GM23338 (cell line): ENCODE results near the gene CNPPD1. TPM values are rescaled to one million over a fixed set of nuclear protein-coding genes. Genes with fewer than 3 reads are reported as not detected.

Experiments
- ATAC-seq: fragments of 200-7000 bp; cut with Tn5 transposase; 3 replicates; pipeline ENCODE4 v1.9.1; 2020
- DNase-seq: peaks from one replicate; pipeline ENCODE4 v3.0.0-alpha.2; 2015; ENCODE audit warnings: low spot score
- H2AFZ ChIP-seq: fragments of 200-600 bp; sonication (generic); 2 replicates; pipeline ENCODE4 v1.8.0; 2016; ENCODE audit warnings: antibody characterized with exemption, mild to moderate bottlenecking, moderate library complexity
- H3F3A ChIP-seq: fragments of 200-600 bp; sonication (generic); replicated peaks from 2 replicates; pipeline ENCODE4 v1.8.0; 2017; ENCODE audit warnings: antibody characterized with exemption, mixed run types, low read depth
- H3K27ac ChIP-seq: fragments of 200-600 bp; sonication (generic); 2 replicates; pipeline ENCODE4 v1.6.1; 2016; ENCODE audit warnings: low read depth
- H3K27me3 ChIP-seq: fragments of 200-600 bp; sonication (generic); 2 replicates; pipeline ENCODE4 v1.8.0; 2016; ENCODE audit warnings: mild to moderate bottlenecking, mixed run types, moderate library complexity; ENCODE audit not compliant: insufficient read depth
- H3K36me3 ChIP-seq: fragments of 200-600 bp; sonication (generic); 2 replicates; pipeline ENCODE4 v1.8.0; 2016; ENCODE audit warnings: mild to moderate bottlenecking; ENCODE audit not compliant: insufficient read depth
- H3K4me1 ChIP-seq: fragments of 200-600 bp; sonication (generic); 2 replicates; pipeline ENCODE4 v1.8.0; 2016; ENCODE audit warnings: mild to moderate bottlenecking, moderate library complexity; ENCODE audit not compliant: insufficient read depth
- H3K4me2 ChIP-seq: fragments of 200-600 bp; sonication (generic); 2 replicates; pipeline ENCODE4 v1.7.1; 2017; ENCODE audit warnings: mixed run types
- H3K4me3 ChIP-seq: fragments of 200-600 bp; sonication (generic); 2 replicates; pipeline ENCODE4 v1.6.1; 2016; ENCODE audit warnings: mixed run types
- H3K79me2 ChIP-seq: fragments of 200-600 bp; sonication (generic); replicated peaks from 2 replicates; pipeline ENCODE4 v1.8.0; 2017; ENCODE audit warnings: mild to moderate bottlenecking; ENCODE audit not compliant: insufficient read depth
- H3K9me2 ChIP-seq: fragments of 200-600 bp; sonication (generic); 2 replicates; pipeline ENCODE4 v1.8.0; 2017; ENCODE audit not compliant: insufficient read depth
- H4K20me1 ChIP-seq: fragments of 200-600 bp; sonication (generic); replicated peaks from 2 replicates; pipeline ENCODE4 v1.8.0; 2017; ENCODE audit warnings: mild to moderate bottlenecking; ENCODE audit not compliant: insufficient read depth
- H3K27ac Mint-ChIP-seq: 2 replicates; pipeline ENCODE4 v1.8.0; 2020; ENCODE audit warnings: inconsistent platforms, mild to moderate bottlenecking, moderate library complexity, mixed read lengths
- H3K27me3 Mint-ChIP-seq: 3 replicates; pipeline ENCODE4 v1.8.0; 2022; ENCODE audit warnings: low read depth, mild to moderate bottlenecking, moderate library complexity, mixed read lengths, inconsistent platforms; ENCODE audit not compliant: insufficient read depth, poor library complexity
- H3K36me3 Mint-ChIP-seq: 3 replicates; pipeline ENCODE4 v1.8.0; 2021; ENCODE audit warnings: low read depth, mild to moderate bottlenecking, inconsistent platforms, moderate library complexity, mixed read lengths
- H3K4me1 Mint-ChIP-seq: 3 replicates; pipeline ENCODE4 v1.8.0; 2020; ENCODE audit warnings: mild to moderate bottlenecking, inconsistent platforms, mixed read lengths
- H3K4me3 Mint-ChIP-seq: 3 replicates; pipeline ENCODE4 v1.8.0; 2021; ENCODE audit warnings: moderate library complexity, mild to moderate bottlenecking, inconsistent platforms, mixed read lengths
- H3K9me3 Mint-ChIP-seq: 3 replicates; pipeline ENCODE4 v1.8.0; 2020; ENCODE audit warnings: moderate library complexity, mild to moderate bottlenecking, inconsistent platforms, mixed read lengths
- EZH2 ChIP-seq: fragments of 200-600 bp; sonication (generic); IDR thresholded peaks from one replicate; pipeline ENCODE4 v1.8.0; 2017; ENCODE audit warnings: antibody characterized with exemption, mild to moderate bottlenecking, low read depth; ENCODE audit not compliant: unreplicated experiment
- EZH2phosphoT487 ChIP-seq: fragments of 200-600 bp; sonication (generic); IDR thresholded peaks from one replicate; pipeline ENCODE4 v1.8.1; 2018; ENCODE audit warnings: antibody characterized with exemption; ENCODE audit not compliant: unreplicated experiment
- JUNB ChIP-seq: IDR thresholded peaks from one replicate; pipeline ENCODE4 v1.6.1; 2016; ENCODE audit warnings: antibody characterized with exemption; ENCODE audit not compliant: unreplicated experiment
- NANOG ChIP-seq: IDR thresholded peaks from 2 replicates; pipeline ENCODE4 v1.6.1; 2016; ENCODE audit warnings: antibody characterized with exemption, borderline replicate concordance
- POLR2AphosphoS5 ChIP-seq: IDR thresholded peaks from 2 replicates; pipeline ENCODE4 v1.6.1; 2016; ENCODE audit warnings: antibody characterized with exemption, low read depth
- STAT1 ChIP-seq: IDR thresholded peaks from one replicate; pipeline ENCODE4 v1.6.1; 2016; ENCODE audit warnings: antibody characterized with exemption; ENCODE audit not compliant: unreplicated experiment
- polyA plus RNA-seq: library from polyadenylated mRNA; unstranded; fragments of >200 nt; fragmentation: Nextera tagmentation; extraction: Ambion mirVana; gene quantifications from 2 replicates; pipeline ENCODE4 v1.2.1, GENCODE V29; 2016
- total RNA-seq: library from RNA; depleted of rRNA; stranded (reverse); fragments of >200 nt; shearing (Covaris generic); gene quantifications from 2 replicates; pipeline ENCODE4 v1.2.3, GENCODE V29; 2014
- TF ChIP-seq, protein P1 (sequence below), 2 experiments: fragments of 200-600 bp in 1 of 2; sonication (generic) in 1 of 2; conservative IDR thresholded peaks; 2 replicates each; pipeline versions ENCODE4 v1.5.1 to v1.6.1; 2016 to 2017; ENCODE audit warnings: antibody characterized with exemption in 2 of 2, low read depth in 2 of 2, mild to moderate bottlenecking in 2 of 2, moderate library complexity in 1 of 2
- TF ChIP-seq, protein P2 (sequence below): fragments of 250-450 bp; sonication (Bioruptor Pico); IDR thresholded peaks from 2 replicates; pipeline ENCODE4 v1.5.0; 2020; ENCODE audit warnings: mild to moderate bottlenecking, moderate library complexity
- TF ChIP-seq, protein P3 (sequence below): IDR thresholded peaks from one replicate; pipeline ENCODE4 v1.6.1; 2018; ENCODE audit warnings: antibody characterized with exemption; ENCODE audit not compliant: unreplicated experiment
- TF ChIP-seq, protein P4 (sequence below): IDR thresholded peaks from 2 replicates; pipeline ENCODE4 v1.6.1; 2016; ENCODE audit warnings: antibody characterized with exemption

Gene CNPPD1
- total and polyA plus RNA-seq, 2 experiments from 2014 or later: 18.0 to 18.2 TPM

DNA sequence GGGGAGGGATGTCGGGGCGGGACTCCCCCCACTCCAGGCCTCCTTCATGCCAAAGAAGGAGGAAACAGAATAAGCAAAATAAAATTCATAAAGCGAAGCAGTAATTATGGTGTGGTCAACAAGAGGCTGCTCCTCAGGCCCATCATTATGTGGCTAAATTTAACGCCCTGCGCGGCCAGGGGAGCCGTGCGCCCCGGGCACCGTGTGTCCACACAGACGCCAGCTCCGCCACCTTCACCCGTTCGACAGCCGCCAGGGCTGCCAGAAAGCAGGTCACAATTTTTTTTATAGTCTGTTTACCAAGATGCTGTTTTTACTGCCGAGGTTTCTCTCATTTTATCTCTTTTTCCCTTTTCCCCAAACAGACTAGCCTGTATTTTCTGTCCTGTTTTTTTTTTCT, 47.1 kb downstream of the CNPPD1 start:
- Histone ChIP-seq H2AFZ (no peak overlapping the region), H3F3A (no peaks in the 10 kb centered on the region), H3K4me2 (no peak overlapping the region), H3K27me3 (no peaks in the 10 kb centered on the region), H3K4me1 (no peaks in the 10 kb centered on the region), H3K27ac (no peak overlapping the region), H3K79me2 (no peaks in the 10 kb centered on the region), H3K4me3 (no peak overlapping the region), H3K9me2 (no peaks in the 10 kb centered on the region), H4K20me1 (peaks cover 6% of the 10 kb centered on the region; the same call in 1 of the 2 replicates), H3K36me3 (no peaks in the 10 kb centered on the region)
- Mint-ChIP-seq H3K4me3 (no peak overlapping the region), H3K36me3 (no peaks in the 10 kb centered on the region), H3K9me3 (no peaks in the 10 kb centered on the region), H3K4me1 (peaks cover 3% of the 10 kb centered on the region; the same call in 2 of the 3 replicates), H3K27me3 (no peaks in the 10 kb centered on the region), H3K27ac (no peak overlapping the region)
- TF ChIP-seq NANOG: no peak
- ATAC-seq (no peak), DNase-seq (no peak)

DNA sequence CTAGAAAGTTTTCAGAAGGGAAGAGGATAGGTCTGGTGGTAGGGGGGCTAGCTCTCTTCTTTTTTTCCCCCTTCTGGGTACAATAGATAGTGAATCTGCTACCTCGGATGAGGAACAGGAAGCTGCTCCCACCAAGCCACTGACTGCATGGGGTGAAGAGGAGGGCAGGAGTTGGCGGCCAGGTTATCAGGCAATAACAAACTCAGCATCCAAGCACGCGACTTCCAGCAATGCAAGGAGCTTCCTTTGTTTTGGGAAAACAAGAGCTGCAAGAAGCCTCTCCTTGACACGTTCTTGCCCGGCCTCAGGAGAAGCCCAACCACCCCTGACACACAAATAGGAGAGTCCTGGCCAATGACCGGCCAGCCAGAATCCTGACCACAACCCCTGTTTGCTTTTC, 48.3 kb downstream of the CNPPD1 start:
- peaks cover 2% of the 10 kb centered on the region for H3K27me3 Mint-ChIP-seq
- TF ChIP-seq EZH2 (no peak), POLR2AphosphoS5 (no peak), STAT1 (no peak), JUNB (no peak), EZH2phosphoT487 (no peak)
- TF ChIP-seq, protein P1, sequence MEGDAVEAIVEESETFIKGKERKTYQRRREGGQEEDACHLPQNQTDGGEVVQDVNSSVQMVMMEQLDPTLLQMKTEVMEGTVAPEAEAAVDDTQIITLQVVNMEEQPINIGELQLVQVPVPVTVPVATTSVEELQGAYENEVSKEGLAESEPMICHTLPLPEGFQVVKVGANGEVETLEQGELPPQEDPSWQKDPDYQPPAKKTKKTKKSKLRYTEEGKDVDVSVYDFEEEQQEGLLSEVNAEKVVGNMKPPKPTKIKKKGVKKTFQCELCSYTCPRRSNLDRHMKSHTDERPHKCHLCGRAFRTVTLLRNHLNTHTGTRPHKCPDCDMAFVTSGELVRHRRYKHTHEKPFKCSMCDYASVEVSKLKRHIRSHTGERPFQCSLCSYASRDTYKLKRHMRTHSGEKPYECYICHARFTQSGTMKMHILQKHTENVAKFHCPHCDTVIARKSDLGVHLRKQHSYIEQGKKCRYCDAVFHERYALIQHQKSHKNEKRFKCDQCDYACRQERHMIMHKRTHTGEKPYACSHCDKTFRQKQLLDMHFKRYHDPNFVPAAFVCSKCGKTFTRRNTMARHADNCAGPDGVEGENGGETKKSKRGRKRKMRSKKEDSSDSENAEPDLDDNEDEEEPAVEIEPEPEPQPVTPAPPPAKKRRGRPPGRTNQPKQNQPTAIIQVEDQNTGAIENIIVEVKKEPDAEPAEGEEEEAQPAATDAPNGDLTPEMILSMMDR (conservative IDR thresholded peaks at IDR 0.05; ENCODE audit: low read depth in 2 of 2): no peak
- TF ChIP-seq, protein P2, sequence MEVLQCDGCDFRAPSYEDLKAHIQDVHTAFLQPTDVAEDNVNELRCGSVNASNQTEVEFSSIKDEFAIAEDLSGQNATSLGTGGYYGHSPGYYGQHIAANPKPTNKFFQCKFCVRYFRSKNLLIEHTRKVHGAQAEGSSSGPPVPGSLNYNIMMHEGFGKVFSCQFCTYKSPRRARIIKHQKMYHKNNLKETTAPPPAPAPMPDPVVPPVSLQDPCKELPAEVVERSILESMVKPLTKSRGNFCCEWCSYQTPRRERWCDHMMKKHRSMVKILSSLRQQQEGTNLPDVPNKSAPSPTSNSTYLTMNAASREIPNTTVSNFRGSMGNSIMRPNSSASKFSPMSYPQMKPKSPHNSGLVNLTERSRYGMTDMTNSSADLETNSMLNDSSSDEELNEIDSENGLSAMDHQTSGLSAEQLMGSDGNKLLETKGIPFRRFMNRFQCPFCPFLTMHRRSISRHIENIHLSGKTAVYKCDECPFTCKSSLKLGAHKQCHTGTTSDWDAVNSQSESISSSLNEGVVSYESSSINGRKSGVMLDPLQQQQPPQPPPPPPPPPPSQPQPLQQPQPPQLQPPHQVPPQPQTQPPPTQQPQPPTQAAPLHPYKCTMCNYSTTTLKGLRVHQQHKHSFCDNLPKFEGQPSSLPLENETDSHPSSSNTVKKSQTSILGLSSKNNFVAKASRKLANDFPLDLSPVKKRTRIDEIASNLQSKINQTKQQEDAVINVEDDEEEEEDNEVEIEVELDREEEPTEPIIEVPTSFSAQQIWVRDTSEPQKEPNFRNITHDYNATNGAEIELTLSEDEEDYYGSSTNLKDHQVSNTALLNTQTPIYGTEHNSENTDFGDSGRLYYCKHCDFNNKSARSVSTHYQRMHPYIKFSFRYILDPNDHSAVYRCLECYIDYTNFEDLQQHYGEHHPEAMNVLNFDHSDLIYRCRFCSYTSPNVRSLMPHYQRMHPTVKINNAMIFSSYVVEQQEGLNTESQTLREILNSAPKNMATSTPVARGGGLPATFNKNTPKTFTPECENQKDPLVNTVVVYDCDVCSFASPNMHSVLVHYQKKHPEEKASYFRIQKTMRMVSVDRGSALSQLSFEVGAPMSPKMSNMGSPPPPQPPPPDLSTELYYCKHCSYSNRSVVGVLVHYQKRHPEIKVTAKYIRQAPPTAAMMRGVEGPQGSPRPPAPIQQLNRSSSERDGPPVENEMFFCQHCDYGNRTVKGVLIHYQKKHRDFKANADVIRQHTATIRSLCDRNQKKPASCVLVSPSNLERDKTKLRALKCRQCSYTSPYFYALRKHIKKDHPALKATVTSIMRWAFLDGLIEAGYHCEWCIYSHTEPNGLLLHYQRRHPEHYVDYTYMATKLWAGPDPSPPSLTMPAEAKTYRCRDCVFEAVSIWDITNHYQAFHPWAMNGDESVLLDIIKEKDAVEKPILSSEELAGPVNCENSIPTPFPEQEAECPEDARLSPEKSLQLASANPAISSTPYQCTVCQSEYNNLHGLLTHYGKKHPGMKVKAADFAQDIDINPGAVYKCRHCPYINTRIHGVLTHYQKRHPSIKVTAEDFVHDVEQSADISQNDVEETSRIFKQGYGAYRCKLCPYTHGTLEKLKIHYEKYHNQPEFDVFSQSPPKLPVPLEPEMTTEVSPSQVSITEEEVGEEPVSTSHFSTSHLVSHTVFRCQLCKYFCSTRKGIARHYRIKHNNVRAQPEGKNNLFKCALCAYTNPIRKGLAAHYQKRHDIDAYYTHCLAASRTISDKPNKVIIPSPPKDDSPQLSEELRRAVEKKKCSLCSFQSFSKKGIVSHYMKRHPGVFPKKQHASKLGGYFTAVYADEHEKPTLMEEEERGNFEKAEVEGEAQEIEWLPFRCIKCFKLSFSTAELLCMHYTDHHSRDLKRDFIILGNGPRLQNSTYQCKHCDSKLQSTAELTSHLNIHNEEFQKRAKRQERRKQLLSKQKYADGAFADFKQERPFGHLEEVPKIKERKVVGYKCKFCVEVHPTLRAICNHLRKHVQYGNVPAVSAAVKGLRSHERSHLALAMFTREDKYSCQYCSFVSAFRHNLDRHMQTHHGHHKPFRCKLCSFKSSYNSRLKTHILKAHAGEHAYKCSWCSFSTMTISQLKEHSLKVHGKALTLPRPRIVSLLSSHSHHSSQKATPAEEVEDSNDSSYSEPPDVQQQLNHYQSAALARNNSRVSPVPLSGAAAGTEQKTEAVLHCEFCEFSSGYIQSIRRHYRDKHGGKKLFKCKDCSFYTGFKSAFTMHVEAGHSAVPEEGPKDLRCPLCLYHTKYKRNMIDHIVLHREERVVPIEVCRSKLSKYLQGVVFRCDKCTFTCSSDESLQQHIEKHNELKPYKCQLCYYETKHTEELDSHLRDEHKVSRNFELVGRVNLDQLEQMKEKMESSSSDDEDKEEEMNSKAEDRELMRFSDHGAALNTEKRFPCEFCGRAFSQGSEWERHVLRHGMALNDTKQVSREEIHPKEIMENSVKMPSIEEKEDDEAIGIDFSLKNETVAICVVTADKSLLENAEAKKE (CRISPR knock-in tag): no peak
- TF ChIP-seq, protein P3, sequence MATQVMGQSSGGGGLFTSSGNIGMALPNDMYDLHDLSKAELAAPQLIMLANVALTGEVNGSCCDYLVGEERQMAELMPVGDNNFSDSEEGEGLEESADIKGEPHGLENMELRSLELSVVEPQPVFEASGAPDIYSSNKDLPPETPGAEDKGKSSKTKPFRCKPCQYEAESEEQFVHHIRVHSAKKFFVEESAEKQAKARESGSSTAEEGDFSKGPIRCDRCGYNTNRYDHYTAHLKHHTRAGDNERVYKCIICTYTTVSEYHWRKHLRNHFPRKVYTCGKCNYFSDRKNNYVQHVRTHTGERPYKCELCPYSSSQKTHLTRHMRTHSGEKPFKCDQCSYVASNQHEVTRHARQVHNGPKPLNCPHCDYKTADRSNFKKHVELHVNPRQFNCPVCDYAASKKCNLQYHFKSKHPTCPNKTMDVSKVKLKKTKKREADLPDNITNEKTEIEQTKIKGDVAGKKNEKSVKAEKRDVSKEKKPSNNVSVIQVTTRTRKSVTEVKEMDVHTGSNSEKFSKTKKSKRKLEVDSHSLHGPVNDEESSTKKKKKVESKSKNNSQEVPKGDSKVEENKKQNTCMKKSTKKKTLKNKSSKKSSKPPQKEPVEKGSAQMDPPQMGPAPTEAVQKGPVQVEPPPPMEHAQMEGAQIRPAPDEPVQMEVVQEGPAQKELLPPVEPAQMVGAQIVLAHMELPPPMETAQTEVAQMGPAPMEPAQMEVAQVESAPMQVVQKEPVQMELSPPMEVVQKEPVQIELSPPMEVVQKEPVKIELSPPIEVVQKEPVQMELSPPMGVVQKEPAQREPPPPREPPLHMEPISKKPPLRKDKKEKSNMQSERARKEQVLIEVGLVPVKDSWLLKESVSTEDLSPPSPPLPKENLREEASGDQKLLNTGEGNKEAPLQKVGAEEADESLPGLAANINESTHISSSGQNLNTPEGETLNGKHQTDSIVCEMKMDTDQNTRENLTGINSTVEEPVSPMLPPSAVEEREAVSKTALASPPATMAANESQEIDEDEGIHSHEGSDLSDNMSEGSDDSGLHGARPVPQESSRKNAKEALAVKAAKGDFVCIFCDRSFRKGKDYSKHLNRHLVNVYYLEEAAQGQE: no peak
- TF ChIP-seq, protein P4, sequence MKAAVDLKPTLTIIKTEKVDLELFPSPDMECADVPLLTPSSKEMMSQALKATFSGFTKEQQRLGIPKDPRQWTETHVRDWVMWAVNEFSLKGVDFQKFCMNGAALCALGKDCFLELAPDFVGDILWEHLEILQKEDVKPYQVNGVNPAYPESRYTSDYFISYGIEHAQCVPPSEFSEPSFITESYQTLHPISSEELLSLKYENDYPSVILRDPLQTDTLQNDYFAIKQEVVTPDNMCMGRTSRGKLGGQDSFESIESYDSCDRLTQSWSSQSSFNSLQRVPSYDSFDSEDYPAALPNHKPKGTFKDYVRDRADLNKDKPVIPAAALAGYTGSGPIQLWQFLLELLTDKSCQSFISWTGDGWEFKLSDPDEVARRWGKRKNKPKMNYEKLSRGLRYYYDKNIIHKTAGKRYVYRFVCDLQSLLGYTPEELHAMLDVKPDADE: no peak

More for the DNA sequence above, 48.3 kb downstream of the CNPPD1 start:
- Mint-ChIP-seq H3K9me3 (no peaks in the 10 kb centered on the region), H3K36me3 (no peaks in the 10 kb centered on the region), H3K27ac (no peak overlapping the region; the same call in 1 of the 2 replicates), H3K4me1 (peaks cover 10% of the 10 kb centered on the region; the same call in 2 of the 3 replicates), H3K4me3 (no peak overlapping the region)
- H4K20me1 ChIP-seq: peaks cover 6% of the 10 kb centered on the region; the same call in 1 of the 2 replicates
- H2AFZ ChIP-seq: no peak overlapping the region
- no peaks in the 10 kb centered on the region for H3K36me3 ChIP-seq
- H3K27me3 ChIP-seq: no peaks in the 10 kb centered on the region
- H3K27ac ChIP-seq: no peak overlapping the region
- no peak overlapping the region for H3K4me2 ChIP-seq
- no peak for ATAC-seq
- H3K4me3 ChIP-seq: no peak overlapping the region
- H3K79me2 ChIP-seq: no peaks in the 10 kb centered on the region
- no peaks in the 10 kb centered on the region for H3K9me2 ChIP-seq
- H3K4me1 ChIP-seq: peaks cover 5% of the 10 kb centered on the region; the same call in 1 of the 2 replicates
- DNase-seq: no peak
- H3F3A ChIP-seq: no peaks in the 10 kb centered on the region
